Measurements from ENCODE around the gene PPARG.
"Not testable (repeated sequence)": the region's sequence is repeated elsewhere in the genome, so short reads cannot be mapped to it uniquely, and the experiment has no call there.

PPARG gene

DNA sequence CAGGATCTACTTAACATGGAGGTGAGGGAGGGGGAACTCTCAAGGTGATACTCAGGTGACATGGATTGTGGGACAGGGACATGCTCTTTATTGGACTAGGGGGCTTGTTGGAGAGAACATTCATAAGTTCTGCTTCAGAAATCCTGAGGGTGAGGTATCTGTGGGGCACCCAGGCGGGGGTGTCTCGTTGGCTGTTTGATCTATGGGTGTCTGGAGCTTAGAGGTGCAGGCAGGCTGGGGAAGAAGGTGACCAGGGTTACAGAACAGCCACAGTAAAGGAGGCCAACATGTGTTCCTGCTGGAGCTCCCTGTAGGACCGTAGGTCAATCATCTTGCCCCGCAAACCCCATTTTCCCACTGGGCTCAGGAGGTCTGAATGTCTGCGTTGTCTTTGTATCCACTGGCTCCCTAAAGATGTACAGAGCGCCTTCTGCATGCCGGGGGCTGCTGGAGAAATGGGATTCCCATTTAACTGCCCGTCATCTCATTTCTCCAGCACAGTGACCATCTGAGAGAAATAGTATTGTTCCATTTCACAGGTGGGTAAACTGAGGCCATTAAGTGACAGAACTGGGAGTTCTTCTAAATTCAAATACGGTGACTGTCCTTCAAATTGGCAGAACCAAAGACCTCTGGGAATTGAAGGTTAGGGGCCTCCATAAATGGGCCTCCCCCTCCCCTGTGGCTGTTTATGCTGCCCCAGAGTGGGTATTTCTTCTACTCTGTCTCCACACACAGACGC, 155.1 kb downstream of the PPARG start:
- no peak for DNase-seq (ENCODE audit: low spot score)

DNA sequence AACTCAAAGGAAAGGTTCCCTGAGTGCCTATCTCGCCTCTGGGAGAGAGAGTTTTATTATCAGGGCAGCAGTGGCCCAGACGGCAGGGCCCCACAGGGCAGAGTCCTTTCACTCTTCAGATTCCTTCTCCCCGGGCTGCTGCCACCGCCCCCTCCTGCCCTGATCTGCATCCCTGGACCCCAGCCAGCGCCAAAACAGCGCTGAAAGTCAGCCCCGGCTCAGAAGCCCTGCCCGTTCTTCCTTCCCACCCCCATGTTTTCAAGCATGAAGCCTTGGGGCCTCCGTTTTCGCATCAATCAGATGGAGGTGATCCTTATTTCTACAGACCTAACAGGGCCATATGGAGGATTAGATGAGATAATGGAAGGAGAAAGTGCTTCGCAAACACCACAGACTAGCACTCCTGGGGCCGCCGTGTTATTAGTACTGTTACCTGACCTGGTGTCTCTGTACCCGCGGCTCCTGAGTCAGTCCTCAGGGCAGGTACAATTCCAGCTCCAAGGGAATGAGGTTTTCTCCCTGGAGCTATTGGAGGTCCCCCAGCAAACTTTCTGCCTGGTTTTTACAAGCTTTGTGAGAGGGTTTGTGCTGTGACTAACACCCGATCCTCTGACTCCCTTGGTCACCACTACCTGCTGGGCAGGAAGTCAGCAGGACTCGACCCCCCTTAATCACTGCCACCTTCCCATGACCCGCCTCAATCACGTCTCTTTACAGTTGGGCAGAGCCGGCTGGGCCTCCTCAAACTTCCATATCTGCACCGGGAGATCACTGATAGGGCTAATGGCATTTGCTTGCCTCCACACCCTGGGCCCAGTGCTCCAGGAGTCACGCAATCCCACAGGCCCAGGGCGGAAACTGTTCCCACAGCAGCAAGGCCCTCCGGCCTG, 156.0 kb downstream of the PPARG start:
- no peak for DNase-seq (ENCODE audit: low spot score)

DNA sequence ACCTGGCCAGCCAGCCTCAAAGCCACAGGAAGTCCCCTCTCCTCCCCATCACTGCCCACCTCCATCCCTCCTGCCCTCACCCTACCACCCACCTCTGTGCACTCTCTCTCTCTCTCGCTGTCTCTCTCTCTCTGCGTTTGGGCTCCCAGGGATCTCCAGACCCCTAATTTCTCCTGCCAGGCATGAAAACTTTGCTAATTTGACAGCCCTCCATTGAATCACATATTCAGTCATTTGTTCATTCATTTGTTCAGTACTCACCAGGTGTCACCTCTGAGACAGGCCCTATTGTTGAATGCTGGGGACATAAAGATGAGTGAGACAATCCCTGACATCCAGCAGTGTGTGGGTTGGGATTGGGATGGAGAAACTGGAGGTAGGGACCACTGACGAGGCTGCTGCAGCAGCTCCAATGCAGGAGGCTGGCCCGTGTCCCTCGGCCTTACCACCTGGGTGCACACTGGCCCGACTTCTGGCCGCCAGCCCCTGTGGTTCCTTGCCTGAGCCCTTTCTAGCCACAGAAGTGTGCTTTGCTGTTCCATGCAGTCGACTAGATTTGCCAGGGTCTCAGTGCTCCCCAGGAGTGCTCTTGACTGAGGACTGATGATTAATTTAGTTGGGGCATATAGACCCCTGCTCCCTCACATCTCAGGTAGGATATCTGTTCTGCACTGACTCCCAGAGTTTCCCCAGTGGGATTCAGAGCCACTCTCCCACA, 156.8 kb downstream of the PPARG start:
- DNase-seq (ENCODE audit: low spot score), result no peak

DNA sequence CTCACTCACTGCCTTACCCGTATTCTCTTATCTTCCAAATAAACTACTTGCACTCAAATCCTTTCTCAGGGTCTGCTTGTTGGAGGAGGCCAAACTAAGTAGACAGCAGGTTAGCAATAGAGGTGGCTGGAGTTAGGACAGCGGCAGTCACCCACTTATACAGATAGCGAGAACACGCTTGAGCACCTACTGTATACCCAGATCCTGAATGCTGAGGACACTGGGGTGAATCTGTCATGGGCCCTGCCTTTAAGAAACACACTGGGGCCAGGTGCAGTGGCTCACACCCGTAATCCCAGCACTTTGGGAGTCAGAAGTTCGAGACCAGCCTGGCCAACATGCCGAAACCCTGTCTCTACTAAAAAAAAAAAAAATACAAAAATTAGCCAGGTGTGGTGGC, 157.4 kb downstream of the PPARG start:
- DNase-seq (ENCODE audit: low spot score), result no peak

DNA sequence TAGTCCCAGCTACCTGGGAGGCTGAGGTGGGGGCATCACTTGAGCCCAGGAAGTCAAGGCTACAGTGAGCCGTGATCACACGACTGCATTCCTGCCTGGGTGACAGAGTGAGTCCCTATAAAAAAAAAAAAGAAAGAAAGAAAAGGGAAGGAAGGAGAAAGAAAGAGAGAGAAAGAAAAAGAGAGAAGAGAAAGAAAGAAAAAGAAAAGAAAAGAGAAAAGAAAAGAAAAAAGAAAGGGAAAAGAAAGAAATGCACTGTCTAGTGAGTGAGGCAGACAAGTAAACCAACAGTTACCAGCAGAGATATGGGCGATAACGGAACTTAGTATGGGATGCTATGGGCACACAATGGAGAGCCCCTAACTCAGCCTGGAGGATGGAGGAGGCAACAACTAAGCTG, 158.2 kb downstream of the PPARG start:
- no peak for DNase-seq (ENCODE audit: low spot score)

DNA sequence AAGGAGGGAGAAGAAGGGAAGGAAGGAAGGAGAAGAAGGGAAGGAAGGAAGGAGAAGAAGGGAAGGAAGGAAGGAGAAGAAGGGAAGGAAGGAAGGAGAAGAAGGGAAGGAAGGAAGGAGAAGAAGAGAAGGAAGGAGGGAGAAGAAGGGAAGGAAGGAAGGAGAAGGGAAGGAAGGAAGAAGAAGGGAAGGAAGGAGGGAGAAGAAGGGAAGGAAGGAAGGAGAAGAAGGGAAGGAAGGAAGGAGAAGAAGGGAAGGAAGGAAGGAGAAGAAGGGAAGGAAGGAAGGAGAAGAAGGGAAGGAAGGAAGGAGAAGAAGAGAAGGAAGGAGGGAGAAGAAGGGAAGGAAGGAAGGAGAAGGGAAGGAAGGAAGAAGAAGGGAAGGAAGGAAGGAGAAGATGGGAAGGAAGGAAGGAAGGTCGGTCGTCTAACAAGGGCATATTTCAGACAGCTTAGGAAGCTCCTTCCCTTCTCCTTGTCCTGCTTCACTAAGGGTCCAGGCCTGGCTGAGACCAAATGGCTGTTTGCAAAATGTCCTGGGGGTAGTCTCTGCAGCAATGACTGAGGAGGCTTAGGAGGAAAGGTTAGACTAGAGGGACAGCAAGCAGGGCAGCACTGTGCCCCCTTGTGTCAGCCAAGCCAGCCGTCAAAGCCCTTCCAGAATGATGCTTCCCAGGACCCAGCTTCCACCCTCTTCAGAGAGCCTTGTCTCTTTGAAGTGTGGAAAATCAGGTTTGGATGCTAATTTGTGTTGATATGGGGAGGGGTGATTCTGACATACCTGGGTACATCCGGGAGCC, 159.7 kb downstream of the PPARG start:
- DNase-seq (ENCODE audit: low spot score), result not testable (repeated sequence)

DNA sequence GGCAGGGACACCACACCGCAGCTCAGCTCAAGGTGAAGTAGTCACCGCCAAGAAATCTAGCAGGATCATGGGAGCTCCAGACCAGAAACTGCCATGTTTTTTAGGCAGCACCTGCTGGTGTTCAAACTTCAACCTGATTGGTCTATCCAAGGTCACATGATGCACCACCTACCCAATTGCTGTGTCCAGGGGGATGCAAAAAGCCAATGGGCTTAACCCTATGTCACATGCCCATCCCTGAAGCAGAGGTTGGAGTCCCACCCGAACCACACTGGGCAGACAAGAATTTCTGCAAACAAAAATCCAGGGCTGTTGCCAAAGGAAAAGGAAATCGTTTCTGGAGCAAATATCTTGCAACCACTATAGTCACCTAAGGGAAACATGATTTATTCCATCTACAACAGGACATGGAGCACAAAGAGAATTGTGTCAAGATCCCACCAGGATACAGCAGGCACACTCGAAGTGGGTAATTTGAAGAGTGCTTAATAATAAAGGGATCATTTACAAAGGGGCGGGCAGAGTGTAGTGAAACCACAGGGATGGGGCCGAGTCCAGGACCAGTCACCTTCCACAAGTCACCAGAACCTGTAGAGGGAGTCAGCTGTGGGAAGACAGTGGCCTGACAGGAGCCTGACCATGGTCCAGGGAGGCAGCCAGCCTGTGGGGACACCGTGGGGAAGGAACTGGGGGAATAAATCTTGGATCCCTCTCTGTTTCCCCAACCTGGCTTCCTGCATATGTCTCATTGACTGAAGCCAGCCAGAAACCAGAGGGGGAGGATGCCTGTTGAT, 161.2 kb downstream of the PPARG start:
- no peak for DNase-seq (ENCODE audit: low spot score)

DNA sequence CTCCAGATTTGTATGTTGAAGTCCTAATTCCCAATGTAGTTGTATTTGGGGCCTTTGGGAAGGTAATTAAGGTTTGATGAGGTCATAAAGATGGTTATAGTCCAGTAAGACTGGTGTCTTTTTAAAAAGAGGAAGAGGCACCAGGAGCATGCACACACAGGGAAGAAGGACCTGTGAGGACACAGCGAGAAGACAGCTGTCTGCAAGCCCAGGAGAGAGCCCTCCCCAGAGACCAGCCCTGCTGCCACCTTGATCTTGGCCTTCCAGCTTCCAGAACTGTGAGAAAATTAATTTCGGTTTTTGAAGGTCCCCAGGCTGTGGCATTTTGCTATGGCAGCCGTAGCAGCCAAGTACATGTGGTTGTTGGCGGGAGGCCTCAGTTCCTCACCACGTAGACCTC, 162.6 kb downstream of the PPARG start:
- DNase-seq (ENCODE audit: low spot score), result no peak

DNA sequence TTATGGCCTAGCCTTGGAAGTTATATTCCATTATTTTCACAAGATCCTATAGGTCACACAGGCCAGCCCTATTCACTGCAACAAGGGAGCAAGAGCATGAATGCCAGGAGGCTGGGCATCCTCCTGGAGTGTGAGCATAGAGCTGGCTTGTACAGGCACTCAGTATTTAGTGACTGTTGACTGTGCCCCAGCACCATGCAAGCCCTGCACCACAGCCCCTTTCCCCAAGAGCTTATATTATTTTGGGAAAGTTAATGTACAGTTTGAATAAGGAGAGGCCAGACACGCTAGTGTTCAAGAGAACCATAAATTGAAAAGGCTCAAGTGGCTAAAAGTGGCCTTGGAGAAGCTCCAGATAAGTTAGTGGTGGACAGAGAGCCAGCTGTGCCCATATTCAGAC, 163.1 kb downstream of the PPARG start:
- no peak for DNase-seq (ENCODE audit: low spot score)

DNA sequence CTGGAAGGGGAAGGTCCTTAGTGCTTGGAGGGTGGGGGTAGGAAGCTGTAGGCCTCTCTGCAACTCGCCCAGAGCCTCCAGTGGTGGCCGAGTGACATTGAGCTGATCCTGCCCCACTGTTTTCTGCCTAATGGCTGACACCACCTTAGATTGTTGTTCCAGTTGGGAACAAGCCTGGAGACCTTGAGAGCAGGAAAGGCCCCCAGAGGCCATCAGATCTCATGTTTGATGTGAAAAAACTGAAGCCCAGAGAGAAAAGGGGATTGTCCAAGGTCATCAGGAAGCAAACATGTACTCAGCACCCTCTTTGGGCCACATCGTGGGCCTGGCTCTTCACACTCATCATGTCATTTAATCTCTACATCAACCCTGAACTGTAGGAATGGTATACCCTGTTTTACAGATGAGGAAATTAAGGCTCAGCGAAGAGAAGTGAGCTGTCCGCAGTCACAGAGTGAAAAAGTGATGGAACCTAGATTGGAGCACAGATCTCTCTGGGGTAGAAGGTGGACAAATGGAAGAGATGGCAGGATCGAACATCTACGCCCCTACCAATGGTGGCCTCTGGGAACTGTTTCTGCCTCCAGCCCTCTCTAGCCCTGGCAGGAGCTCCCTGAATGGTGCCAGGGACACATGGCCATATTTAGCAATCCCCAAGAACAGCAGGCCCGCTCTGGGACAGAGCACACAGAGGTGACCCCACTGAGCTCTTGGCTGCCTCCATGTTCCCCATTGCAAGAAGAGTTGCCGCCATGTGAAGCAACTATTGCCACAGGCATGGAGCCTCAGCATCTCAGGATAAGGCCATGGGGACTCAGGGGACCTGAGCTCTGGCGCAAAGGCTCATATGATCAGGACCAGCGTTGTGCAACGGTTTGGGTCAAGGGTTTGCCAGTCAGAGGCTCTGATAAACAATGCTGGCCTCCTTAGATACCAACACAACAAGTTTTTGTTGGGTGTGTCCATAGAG, 163.8 kb downstream of the PPARG start:
- DNase-seq (ENCODE audit: low spot score), result no peak

DNA sequence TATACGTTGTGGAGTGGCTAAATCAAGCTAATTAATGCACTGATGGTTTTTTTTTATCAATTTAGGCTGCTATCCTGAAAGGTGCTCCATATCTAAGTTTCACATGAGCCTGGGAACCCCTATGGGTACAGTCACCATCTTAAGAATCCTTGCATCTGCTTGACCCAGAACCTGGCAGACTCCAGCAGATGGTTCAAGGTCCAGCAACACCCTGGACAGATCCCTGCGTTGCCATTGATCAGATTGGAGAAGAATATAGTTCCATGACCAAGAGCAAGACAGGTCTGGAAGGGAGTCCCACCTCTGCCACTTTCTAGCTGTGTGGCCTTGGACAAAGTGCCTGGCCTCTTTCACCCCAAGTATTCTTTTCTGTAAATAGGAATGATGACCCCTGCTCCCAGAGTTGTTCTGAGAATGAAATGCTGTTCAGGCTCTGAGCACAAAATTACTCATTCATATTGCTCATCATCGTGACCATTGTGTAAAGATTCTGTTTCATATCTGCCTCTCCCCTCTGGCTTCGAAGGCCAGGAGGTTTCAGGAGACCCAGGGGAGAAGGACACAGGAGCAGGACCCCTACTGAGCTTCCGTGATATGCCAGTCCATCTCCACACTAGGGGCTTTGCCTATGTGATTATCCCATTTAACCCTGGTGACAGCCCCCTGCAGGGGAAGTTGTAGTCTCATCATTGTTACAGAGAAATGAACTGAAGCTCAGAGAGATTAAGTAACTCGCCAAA, 165.4 kb downstream of the PPARG start:
- no peak for DNase-seq (ENCODE audit: low spot score)

DNA sequence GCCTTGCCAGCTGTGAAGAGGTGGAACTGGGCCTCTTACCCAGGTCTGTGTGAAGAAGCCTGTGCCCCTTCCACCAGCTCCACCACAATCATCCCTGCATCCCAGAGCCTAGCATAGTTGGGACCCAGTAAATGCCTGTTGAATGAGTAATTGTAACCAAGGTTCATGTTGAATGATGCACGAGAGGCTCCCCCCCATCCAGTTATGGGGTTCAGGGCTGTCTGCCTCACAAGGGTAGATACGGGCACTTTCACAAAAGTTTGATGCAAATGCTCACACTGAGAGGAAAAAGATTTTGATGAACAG, 165.9 kb downstream of the PPARG start:
- DNase-seq (ENCODE audit: low spot score), result no peak

DNA sequence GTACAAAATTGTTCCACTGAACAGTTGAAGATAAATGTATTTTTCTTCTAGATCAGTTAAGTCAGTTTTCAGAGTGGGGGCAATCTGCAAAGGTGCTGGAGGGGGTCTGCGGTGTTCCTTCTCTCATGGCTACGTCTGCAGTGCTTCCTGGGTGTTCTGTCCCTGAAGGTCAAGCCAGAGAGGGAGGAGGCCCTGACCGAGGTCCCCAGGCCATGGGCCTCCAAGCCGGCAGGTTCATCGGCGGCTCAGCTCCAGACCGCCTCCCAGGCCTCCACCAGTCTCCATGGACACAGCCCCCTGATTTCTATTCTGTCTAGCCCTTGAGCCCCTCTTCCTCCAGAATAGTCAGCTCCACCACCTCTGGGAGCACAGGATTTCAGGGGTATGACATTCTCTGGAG, 166.9 kb downstream of the PPARG start:
- no peak for DNase-seq (ENCODE audit: low spot score)

DNA sequence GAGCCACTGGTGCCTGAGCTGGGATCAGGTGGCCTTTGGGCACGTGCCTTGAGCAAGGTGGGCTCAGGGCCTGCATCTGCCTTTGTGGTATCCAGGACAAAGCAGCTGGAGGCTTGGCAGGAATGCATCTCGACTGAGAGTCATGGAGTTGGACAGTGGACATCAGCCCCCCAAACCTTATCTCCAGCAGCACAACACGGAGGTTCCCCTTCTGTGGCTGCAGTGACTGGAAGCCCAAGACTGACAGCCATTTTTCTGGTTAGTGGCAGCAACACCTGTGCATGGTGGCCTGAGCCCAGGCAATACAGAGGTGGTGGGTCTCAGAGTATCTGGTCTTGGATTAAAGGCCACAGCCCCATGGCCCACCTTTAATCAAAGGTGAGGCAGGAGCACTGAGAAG, 167.6 kb downstream of the PPARG start:
- no peak for DNase-seq (ENCODE audit: low spot score)

DNA sequence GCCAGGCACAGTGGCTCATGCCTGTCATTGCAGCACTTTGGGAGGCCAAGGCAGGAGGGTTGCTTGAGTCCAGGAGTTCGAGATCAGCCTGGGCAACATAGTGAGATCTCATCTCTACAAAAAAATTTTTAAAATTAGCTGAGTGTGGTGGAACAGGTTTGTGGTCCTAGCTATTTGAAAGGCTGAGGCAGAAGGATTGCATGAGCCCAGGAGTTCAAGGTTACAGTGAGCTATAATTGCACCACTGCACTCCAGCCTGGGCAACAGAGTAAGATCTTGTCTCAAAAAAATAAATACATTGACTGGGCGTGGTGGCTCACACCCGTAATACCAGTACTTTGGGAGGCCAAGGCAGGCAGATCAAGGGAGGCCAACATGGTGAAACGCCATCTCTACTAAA, 168.5 kb downstream of the PPARG start:
- DNase-seq (ENCODE audit: low spot score), result not testable (repeated sequence)

DNA sequence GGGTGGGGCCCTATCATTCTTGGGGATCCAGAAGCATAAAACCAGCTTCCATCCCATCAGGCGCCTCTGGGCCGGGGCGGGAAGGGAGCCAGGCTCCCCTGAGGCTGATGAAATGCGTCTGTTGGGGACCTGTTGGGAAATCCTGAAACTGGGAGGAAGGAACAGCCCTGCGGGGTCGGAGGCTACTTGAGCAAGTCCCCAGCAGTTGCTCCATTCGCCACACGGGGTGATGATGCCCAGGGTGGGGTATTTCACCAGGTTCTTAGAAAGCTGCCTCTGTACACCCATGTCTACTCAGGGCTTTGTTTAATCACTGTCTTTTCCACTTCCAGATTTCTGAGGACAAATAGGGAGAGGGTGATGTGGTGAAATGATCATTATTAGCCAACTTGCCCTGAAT, 170.0 kb downstream of the PPARG start:
- no peak for DNase-seq (ENCODE audit: low spot score)

DNA sequence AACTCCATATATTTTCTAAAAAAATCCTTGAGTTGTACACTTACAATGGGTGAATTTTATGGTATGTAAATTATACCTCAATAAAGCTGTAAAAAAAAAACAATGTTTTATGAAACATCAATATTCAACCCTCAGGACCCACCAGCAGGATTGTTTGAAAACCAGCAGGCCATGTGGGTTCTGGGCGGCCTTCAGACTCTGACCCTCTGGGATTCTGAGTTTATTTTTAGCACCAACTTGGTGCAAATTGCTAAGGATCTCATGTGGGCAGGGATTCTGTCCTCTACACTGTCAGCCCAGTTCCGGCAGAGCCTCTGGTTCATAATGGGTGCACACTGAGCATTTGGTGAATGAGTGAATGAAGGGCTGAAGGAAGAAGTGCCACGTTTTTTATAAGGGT, 171.3 kb downstream of the PPARG start:
- DNase-seq (ENCODE audit: low spot score), result no peak

DNA sequence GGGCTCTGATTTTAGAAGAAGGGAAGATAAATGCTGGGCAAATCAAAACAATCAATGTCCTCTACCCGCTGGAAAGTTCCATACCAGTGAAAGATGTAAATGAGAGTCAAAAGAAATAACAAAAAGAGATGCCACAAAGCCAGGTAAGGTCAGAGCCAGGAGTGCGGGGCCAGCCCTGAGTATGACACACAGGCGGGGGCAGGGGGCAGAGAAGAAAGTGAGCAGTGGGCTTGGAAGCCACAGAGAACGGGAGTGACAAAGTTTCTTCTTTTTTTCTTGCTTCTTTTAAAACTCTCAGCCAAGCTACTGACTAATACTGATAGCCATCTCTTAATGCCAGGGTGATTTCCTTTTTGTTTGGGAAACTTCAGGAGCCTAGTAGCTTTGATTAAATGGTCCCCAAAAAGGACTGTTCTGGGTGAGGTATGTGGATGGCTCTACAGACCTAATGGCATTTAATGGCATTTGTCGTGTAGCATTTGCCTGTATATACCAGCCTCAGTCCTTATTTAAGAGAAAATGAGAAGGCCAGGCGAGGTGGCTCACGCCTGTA, 172.3 kb downstream of the PPARG start:
- no peak for DNase-seq (ENCODE audit: low spot score)
